HG02981 (cell line): ENCODE measurements around the gene CARMIL1.

Experiments
- ATAC-seq: cut with Tn5 transposase; IDR thresholded peaks from one replicate; pipeline ENCODE4 v1.9.1; 2021; ENCODE audit warnings: mild to moderate bottlenecking, moderate library complexity; ENCODE audit not compliant: unreplicated experiment

CARMIL1 gene

GRCh38 chr6:25404091-25404490 is 124.9 kb downstream of the CARMIL1 start:
- ATAC-seq, result no peak

GRCh38 chr6:25404693-25405169 is 125.6 kb downstream of the CARMIL1 start:
- peak; percentile 93 for ATAC-seq

- no peak for ATAC-seq
Observed at GRCh38 chr6:25405442-25405841, 126.3 kb downstream of the CARMIL1 start.

- no peak for ATAC-seq
Observed at GRCh38 chr6:25407431-25407830, 128.3 kb downstream of the CARMIL1 start.

- ATAC-seq, result no peak
Observed at GRCh38 chr6:25410102-25410501, 130.9 kb downstream of the CARMIL1 start.

- peak; percentile 36 for ATAC-seq
Observed at GRCh38 chr6:25411316-25411950, 132.3 kb downstream of the CARMIL1 start.

GRCh38 chr6:25413207-25413905 is 134.2 kb downstream of the CARMIL1 start:
- no peak for ATAC-seq

GRCh38 chr6:25414168-25414567 is 135.0 kb downstream of the CARMIL1 start:
- no peak for ATAC-seq

GRCh38 chr6:25414755-25415154 is 135.6 kb downstream of the CARMIL1 start:
- no peak for ATAC-seq

GRCh38 chr6:25415274-25415673 is 136.1 kb downstream of the CARMIL1 start:
- no peak for ATAC-seq

- no peak for ATAC-seq
Observed at GRCh38 chr6:25415701-25416100, 136.5 kb downstream of the CARMIL1 start.

- ATAC-seq, result no peak
Observed at GRCh38 chr6:25417046-25417605, 138.0 kb downstream of the CARMIL1 start.

GRCh38 chr6:25418454-25419052 is 139.4 kb downstream of the CARMIL1 start:
- ATAC-seq, result no peak

GRCh38 chr6:25419879-25420278 is 140.7 kb downstream of the CARMIL1 start:
- ATAC-seq, result no peak

- no peak for ATAC-seq
Observed at GRCh38 chr6:25423358-25423757, 144.2 kb downstream of the CARMIL1 start.

GRCh38 chr6:25424303-25424702 is 145.1 kb downstream of the CARMIL1 start:
- ATAC-seq, result no peak

GRCh38 chr6:25427549-25427948 is 148.4 kb downstream of the CARMIL1 start:
- no peak for ATAC-seq

GRCh38 chr6:25428758-25429317 is 149.7 kb downstream of the CARMIL1 start:
- no peak for ATAC-seq

GRCh38 chr6:25431306-25431974 is 152.3 kb downstream of the CARMIL1 start:
- ATAC-seq, result no peak

GRCh38 chr6:25431975-25432307 is 152.8 kb downstream of the CARMIL1 start:
- no peak for ATAC-seq

GRCh38 chr6:25434921-25435320 is 155.7 kb downstream of the CARMIL1 start:
- no peak for ATAC-seq
